ENCODE data around the gene NDFIP2.

DNA sequence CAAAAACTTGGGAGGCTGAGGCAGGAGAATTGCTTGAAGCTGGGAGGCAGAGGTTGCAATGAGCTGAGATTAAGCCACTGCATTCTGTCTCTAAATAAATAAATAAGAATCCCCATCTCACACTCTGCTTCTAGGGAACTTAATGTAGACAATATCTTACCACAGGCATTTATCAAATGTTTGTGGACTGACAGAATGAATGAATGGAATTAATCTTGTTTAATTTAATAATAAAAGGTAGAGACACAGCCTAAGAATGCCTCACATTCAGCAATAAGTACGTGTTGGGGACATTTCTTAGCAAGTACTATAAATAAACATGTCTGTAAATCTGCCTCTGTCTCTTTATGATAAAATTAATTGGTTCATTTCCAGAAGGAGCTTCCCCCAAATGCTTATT, 38.7 kb upstream of the NDFIP2 start:
- TF ChIP-seq SMC3 (IDR thresholded peaks at IDR 0.05), result no peak
- TF ChIP-seq, protein P1, sequence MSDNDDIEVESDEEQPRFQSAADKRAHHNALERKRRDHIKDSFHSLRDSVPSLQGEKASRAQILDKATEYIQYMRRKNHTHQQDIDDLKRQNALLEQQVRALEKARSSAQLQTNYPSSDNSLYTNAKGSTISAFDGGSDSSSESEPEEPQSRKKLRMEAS (IDR thresholded peaks at IDR 0.05), result no peak
- no peak for TF ChIP-seq CTCF (IDR thresholded peaks at IDR 0.05)
- TF ChIP-seq MAFK (IDR thresholded peaks at IDR 0.05; ENCODE audit: partially characterized antibody), result no peak

All from A549 (cell line).